Activated CD8-positive, alpha-beta memory T cell treated with anti-CD3 and anti-CD28 coated beads for 1 hour (primary cell): ENCODE measurements around the gene DKK3.

Experiments used
- DNase-seq, 2 donors: peaks; one replicate each; pipeline ENCODE4 v3.0.0-alpha.2; 2020; ENCODE audit warnings: low read depth in 1 of 2; ENCODE audit errors: extremely low read depth in 1 of 2

Gene DKK3

DNA sequence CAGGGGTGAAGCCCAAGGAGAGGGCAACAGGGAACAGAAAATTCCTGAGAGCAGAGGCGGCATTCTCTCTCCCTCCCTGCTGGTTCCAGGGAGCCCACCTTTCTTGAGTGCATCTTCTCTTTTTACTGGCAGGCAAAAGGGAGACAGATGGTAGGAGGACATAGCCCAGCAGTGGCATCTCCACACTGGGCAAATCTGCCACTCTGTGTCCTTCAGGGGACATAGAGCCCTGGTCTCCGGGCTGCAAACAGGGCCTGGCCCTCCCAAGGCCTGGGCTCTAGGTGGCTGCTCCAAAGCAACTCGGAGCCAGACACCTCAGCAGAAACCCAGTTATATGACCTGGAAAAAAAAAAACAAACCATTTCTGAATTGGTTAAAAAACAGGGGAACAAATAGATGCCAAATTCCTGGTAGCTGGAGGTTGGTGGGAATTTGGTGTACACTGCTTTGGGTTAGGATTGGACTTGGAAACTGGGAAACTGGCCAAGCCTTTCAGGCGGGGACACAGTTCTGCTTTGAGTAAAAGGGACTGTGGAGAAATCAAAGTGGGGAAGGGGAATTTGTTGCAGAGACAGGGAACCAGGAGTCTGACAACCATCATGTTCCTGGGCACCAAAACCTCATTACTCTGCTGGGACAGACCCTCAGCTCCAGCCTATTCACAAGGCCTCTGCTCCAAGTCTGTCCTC lies 23.6 kb upstream of the DKK3 start:
- no peak for DNase-seq

DNA sequence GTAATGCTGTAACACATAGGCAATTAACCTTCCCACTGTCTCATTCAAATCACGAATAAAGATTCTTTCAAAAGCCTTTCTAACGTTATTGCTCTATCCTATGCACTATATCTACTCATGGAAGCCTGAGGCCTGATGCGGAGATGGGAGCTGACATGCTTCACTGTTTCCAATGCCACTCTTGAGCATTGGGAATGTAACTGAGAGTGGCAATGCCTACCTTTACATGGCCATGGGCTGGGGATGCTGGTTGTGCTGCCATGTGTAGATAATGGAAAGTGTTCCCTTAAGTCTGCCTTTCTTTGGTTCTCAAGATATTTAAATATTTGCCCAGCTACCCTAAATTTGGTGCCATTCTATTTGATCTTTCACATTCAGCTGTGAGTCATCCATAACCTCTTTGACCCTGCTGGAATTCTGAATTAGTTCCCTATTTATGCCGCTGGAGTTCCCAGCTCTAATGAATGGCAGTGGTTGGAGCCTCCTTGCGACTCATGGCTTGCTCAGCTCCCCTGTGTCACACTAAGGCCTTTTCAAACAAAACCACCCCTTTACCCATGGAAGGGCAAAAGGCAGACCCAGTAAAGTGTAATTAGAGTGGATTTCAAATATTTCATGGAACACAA lies 21.4 kb upstream of the DKK3 start:
- no peak for DNase-seq

DNA sequence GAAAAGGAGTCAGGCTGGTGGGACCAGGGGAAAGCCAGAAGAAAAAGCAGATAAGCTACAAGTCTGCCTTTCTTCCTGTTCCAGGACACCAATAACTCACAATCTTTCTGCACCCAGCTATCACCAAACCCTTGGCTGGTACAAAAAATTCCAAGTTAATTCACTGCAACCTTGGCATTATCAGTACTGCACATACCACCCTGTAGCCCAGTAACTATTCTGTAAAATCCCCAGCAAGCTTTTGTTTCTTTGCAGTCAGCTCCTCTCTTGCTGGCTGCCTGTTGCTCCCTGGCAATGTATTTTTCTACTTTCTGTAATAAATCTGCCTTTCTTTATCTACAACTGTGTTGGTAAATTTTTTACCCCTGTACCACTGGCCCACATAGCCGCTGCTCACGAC lies 20.7 kb upstream of the DKK3 start:
- no peak for DNase-seq

DNA sequence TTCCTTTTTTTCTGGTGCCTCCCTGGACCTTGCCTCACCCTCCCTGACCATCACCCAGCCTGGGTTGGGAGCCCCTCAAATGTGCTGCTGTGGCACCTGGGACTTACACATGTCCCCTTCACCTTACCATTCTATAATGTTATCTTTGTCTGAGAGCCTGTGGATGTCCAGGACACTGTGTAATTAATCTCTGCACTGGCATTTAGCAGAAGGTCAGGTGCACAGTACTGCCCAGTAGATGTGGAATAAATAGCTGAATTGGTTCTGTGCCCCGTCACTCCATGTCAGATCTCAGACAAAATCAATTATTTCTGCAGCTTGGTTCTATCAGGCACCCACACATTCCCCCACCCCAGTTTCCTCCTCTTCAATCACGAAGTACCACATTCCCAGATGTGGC lies 19.9 kb upstream of the DKK3 start:
- no peak for DNase-seq

DNA sequence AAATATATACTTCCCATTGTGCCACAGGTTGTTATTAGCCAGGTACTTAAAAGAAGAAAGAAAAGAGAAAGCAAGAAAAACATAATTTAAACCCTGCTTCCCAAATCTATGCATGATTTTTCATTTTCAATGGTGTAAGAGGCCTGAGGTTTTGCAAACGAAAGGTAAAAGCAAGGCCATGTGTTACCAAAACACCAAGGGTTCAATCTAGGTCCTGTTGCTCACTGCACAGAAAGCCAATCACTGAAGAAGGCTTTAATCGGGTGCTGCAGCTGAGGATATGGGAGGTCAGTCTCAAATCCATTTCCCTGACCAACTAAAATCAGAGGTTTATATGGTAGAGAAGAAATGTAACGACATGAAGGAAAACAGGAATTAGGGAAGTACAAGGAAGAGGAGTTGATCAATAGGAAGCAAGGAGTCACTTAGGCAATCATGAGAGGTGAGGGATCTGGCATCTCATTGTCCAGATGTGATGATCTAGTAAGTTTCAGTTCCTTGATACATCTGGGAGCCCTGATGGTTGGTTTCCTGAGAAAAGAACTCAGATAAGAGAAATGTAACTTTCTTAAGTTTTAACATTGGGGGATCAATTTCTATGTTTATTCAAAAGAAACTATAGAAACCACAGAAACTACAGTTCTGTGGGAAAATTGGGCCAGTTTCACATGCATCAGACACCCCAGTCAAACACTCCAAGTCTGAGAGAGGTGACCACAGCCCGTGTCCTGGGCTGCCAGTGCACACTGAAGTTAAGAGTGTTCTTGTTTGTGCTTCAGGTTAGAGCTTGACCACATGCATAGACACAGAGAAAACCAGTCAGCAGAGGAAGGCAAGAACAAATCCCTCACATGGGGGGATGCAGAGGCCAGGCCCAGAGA lies 18.1 kb upstream of the DKK3 start:
- no peak for DNase-seq

DNA sequence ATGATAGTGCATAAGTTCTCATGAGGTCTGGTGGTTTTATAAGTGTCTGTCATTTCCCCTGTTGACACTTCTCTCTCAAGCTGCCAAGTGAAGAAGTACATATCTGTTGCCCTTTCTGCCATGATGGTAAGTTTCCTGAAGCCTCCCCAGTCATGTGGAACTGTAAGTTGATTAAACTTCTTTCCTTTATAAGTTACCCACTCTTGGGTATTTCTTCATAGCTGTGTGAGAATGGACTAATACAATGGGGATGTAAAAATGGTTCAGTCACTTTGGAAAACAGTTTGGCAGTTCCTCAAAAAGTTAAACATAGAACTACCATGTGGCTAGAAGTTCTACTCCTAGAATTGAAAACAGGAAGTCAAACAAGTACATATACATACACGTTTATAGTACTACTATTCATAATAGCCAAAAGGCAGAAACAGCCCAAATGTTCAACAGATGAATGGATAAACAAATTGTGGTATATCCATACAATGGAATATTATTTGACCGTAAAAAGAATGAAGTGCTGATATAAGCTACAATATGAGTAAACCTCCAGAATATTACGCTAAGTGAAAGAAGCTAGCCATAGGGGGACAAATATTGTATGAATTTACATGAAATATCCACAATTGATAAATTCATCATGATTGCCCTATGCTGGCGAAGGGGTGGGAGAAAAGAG lies 16.0 kb upstream of the DKK3 start:
- no peak for DNase-seq

DNA sequence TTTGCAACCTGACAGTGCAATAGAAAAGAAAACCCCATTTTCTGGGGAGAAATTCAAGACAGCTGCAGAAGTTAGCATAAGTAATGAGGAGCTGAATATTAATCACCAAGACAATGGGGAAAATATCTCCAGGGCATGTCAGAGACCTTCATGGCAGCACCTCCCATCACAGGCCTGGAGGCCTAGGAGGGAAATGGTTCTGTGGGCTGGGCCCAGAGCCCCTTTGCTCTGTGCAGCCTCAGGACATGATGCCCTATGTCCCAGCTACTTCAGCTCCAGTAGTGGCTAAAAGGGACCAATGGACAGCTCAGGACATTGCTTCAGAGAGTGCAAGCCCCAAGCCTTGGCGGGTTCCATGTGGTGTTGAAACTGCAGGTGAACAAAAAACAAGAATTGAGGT lies 14.6 kb upstream of the DKK3 start:
- no peak for DNase-seq

DNA sequence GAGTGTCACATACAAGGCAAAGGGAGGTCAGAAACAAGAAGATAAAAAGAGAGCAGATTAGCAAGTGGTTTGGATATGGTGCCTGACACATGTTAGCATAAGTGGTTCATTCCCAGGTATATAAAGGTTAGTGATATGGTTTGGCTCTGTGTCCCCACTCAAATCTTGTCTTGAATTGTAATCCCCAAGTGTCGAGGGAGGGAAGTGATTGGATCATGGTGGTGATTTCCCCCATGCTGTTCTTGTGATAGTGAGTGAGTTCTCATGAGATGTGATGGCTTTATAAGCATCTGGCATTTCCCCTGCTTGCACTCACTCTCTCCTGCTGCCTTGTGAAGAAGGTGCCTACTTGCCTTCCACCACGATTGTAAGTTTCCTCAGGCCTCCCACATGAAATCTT lies 12.1 kb upstream of the DKK3 start:
- no peak for DNase-seq

DNA sequence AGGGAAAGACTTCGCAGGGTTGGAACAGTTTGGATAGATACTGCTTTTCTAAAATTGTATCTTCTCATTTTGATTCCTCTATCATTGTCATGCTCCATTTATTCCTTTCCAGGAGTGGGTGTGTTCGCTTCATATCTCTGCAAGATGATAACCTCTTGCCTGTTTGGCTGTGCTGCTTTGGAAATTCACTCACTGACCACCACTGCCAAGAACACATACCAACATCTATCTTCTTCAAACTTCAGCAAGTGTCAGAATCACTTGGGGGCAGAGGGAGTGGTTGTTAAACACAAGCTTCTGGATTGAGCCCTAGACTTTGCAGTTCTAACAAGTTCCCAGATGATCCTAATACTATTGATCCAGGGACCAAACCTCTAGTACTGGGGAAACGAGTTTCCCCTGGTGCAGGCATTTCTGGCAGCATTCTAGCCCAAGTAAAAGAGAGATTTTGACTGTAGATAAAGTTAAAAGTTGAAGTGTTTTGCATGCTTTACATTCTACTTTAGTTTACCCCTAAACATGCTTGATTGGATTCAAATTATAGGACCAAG lies 11.5 kb upstream of the DKK3 start:
- DNase-seq: no peak

DNA sequence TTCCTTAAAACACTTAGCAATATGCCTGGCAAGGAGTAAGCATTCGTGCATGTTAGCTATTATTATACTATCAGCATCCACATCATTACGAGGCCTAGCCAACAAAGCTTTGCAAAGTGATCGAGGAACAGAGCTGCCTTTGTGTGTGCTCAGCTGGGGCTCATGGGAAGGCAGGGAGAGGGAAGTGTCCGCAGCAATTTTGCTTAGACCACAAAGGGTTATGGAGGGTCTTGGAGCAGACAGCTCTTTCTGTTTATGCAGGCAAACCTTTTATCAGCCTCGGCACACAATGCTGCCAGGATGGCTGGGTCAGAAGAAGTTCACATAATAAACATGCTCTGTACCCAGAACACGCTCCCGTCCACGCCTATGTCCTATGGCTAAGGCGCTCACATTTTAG lies 10.9 kb upstream of the DKK3 start:
- DNase-seq: no peak

DNA sequence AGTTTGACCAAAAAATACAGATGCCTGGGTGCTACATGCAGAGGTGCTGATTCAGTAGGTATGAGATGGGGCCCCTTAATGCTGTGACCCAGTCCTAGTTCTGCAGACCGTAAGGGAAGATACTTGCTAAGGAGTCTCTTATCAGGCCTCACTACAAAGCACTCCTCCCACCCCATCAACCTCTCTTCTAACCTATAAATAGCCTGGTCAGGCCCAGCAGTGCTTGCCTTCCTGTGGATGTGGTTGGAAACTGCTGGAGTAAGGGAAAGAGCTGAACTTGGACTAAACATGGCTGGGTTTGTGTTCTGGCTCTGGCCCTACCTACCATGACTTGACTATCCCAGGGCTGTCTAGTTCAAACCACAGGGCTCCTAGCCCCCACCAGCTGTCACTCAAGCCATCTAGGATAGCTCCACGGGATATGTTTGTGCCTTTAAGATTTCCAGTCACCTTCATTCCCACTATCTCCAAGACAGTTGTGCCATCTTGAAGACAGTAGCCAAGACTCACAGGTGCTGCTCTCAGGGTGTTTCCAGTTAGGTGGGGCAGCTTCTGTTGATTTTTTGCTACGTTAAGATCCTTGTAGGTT lies 9.5 kb upstream of the DKK3 start:
- DNase-seq: no peak

DNA sequence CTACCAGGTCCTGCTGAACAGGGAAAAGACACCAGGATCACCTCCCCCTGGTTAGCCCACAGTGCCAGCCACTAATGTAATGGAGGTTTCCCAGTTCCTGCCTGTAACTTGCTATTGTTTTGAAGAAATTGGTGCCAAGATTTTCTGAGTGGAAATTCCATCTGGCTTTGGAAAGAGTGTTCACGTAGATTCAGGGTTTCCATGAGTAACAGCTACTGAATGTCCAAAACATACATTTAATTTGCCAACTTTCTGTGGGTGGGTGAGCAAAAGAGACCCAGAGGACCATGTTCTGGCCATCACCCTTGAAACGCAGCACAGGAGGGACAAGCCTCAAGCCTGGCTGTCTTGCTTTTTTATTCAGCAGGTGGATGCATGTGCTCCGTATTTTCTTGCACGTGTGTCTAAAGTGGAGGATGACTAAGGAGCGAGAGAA lies 8.8 kb upstream of the DKK3 start:
- no peak for DNase-seq

DNA sequence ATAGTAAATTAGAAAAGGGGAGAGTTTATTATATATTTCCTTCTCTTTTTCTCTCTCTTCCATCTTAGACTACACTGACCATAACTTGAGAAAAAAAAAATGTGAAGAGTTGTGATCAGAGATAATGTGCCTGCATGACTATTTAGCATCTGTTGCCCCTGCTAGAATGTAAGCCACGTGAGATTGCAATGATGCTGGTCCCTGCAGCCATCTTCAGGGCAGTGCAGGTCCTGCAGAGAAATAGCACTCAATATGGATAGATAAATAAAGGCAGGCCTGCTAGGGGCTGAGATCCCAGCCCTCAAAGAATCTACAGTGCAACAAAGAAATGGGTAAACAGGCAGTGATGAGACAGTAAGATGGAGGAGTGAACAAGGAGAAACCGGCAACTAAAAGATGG lies 7.8 kb upstream of the DKK3 start:
- no peak for DNase-seq

DNA sequence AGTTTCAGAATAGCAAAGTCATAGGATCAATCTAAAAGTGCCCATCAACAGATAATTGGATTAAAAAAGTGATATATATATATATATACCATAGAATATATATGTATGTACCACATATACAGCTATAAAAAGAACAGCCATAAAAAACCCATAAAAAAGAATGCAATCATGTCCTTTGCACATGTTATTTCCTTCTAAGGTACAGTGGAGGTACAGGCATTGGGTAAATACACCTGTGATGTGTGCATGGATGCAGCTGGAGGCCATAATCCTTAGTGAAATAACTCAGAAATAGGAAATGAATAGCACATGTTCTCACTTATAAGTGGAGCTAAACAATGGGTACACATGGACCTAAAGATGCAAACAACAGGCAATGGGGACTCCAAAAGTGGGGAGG lies 7.1 kb upstream of the DKK3 start:
- no peak for DNase-seq

DNA sequence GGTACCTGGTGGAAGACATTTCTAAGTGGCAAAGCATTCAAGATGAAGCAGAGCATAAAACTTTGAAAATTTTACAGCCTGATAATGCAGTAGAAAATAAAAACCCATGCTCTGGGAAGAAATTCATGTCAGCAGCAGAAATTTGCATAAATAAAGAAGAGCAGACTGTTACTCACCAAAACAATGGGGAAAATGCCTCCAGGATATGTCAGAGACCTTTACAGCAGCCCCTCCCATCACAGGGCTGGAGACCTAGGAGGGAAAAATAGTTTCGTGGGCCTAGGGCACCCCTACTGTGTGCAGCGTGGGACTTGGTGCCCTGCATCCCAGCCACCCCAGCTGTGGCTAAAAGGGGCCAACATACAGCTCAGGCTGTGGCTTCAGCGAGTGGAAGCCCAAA lies 5.4 kb upstream of the DKK3 start:
- DNase-seq: no peak

DNA sequence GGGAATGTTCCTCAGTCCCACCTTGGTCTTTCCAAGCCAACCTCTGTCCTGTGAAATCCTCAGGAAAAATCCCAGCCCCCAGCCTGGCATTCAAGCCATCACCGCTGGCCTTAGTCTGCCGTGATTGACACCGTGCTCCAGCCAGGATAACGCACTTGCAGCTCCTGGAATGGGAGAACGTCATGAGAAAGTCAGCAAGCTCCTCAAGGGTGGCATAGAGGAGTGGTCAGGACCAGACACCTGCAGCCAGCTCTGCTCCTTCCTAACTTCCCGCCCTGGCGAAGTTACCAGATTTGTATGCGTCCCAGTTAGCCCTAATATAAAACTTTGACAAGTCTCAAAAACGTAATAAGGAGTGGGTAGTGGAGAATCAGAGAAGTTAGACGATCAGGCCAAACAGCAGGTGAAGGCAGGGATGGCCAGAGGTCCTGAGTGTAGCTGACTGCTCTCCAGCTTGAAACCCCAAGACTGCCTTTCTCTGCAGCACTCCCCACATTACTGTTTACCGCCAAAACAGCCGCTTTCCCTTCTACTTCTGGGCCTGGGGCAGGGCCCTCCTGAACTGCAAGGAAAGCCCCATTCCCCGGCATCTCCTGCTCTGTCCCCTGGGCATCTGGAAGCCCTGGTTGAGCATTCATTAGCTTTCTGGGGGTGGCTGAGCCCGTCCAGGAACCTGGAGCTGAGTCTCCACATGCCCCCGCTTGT lies 1.3 kb upstream of the DKK3 start:
- no peak for DNase-seq

DNA sequence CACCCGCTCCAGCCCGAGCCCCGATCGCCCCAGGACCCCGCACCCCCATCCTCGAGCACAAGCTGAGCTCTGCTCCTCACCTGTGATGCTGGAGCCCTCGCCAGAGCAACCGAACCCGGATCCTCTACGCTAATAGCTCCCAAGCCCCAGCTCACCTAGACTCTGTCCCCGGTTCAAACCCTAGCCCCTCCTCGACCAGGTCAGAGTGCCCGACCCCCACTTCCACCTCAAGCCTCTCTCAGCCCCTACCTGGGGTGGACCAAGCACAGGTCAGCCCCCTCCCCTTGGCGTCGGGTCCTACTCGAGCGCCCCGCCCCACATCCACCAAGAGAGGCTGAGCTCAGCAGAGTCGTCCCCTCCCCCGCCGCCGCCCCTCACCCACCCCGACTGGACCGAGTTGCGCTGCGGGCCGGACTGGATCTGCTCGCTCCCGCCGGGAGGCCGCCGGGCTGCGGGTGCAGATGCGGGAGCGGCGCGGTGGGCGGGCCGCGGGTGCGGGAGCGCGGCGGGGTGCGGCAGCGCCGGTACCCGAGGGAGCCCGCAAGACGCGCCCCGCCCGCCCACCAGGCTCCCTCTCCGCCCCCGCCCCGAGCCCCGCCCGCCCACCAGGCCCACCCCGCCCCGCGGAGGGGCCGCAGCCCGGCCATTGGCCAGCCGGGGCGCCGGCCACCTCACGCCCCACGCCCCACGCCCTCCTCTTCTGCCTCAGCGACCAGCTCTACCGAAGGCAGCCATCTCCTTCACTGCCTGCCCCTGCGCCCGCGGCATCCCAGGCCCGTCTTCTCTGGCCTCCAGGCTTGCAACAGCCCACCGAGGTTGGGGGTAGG lies 577 bp upstream of the DKK3 start:
- DNase-seq: no peak

DNA sequence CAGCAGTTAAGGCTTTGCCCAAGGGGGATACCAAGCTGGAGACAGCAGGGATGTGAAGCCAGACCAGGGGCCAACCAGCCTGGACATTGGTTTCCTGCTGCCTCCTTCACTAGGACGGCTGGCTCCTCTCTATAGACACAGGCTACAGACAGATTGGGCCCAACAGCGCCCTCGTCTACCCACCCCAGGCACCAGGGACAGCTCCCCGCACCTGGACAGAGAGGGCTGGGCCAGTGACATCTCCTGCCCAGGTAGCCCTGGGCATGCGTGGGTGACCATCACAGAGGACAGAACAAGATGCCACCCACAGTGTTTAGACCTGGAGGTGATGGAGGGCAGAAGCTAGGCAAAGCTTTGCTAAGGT lies 1.2 kb downstream of the DKK3 start:
- no peak for DNase-seq

DNA sequence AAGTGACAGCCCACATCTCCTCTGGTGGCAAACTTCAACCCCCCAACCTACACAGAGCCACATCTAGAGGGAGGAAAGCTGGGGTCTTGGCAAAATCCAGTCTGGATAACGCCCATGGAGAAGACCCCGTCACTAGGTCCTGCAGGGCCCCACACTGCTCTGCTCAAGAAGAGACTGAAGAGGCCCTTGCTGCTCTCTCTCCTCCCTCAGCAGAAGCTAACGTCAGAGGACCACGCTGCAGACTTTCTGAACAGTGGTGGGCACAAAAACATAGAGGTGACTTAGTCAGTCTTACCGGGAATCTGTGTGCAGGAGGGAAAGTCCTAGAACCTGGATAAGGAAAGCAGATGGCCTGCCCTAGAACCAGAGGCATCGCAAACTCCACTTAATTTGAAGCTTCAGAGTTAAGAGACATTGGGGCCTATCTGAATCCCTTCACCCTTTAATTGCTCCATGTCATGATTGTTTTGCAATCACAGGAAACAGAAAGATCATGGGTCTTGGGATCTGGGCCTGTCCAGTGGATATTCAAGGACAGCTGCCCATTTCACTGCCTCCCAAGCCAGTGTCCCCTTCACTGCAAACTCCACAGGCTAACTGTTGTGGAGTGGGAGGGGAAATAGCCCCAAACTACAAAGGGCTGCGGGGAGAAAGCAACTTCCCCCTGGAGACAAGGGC lies 1.7 kb downstream of the DKK3 start:
- no peak for DNase-seq
